Liver (tissue), 3 donors: ENCODE data around the gene UNC5B.

ENCODE experiments used
- CTCF ChIP-seq: fragments of 150-350 bp; IDR thresholded peaks from 2 replicates; pipeline ENCODE4 v1.5.1; 2017; ENCODE audit warnings: improper control_type of control experiment, low read depth, low read length; ENCODE audit not compliant: missing input control
- EGR1 ChIP-seq, 2 donors: IDR thresholded peaks; 2 replicates each; pipeline ENCODE4 v1.6.1; 2016 to 2018; ENCODE audit warnings: antibody characterized with exemption in 2 of 2, low read depth in 2 of 2
- donor health status: healthy.
- donor health status: healthy.

GRCh38 chr10:71346731-71347130 is 134.4 kb downstream of the UNC5B start:
- TF ChIP-seq CTCF (no peak), EGR1 (IDR thresholded peaks at IDR 0.05; ENCODE audit: low read depth in 2 of 2) (no peak)
